Sigmoid colon (tissue), 7 donors: ENCODE results near the gene GNG13. TPM values are rescaled to one million over a fixed set of nuclear protein-coding genes. Genes with fewer than 3 reads are reported as not detected.

ENCODE experiments used
- DNase-seq: peaks from one replicate; pipeline ENCODE4 v3.0.0-alpha.2; 2019
- H3K27ac ChIP-seq, 4 donors: fragments of 200-600 bp; sonication (generic); one replicate each; pipeline ENCODE4 v1.5.1; 2016 to 2019; ENCODE audit warnings: mild to moderate bottlenecking in 1 of 4
- H3K27me3 ChIP-seq, 3 donors: fragments of 200-600 bp; sonication (generic); one replicate each; pipeline ENCODE4 v1.5.1; 2019; ENCODE audit warnings: mild to moderate bottlenecking in 1 of 3
- H3K36me3 ChIP-seq, 4 donors: fragments of 200-600 bp; sonication (generic); one replicate each; pipeline ENCODE4 v1.5.1; 2016 to 2019
- H3K4me1 ChIP-seq, 4 donors: fragments of 200-600 bp; sonication (generic); one replicate each; pipeline ENCODE4 v1.5.1; 2017 to 2019
- H3K4me3 ChIP-seq, 4 donors: fragments of 200-600 bp; sonication (generic); one replicate each; pipeline ENCODE4 v1.5.1; 2017 to 2019; ENCODE audit warnings: mild to moderate bottlenecking in 2 of 4, moderate library complexity in 1 of 4
- H3K9me3 ChIP-seq, 4 donors: fragments of 200-600 bp in 3 of 4; sonication (generic) in 3 of 4; one replicate each; pipeline versions ENCODE4 v1.5.1 to v1.6.1; 2013 to 2019
- CTCF ChIP-seq, 4 experiments: fragments of 450-650 bp in 3 of 4; fragments of 200-600 bp in 1 of 4; IDR thresholded peaks; one replicate each; pipeline ENCODE4 v1.5.1; 2016 to 2019; ENCODE audit warnings: antibody characterized with exemption in 4 of 4, mild to moderate bottlenecking in 3 of 4, moderate library complexity in 2 of 4
- EP300 ChIP-seq, 4 donors: sonication (generic); formaldehyde crosslinking; IDR thresholded peaks; one replicate each; pipeline ENCODE4 v1.6.1; 2017; ENCODE audit warnings: antibody characterized with exemption in 4 of 4
- POLR2A ChIP-seq, 2 donors: fragments of 450-650 bp; IDR thresholded peaks; one replicate each; pipeline ENCODE4 v1.6.1; 2016; ENCODE audit warnings: antibody characterized with exemption in 2 of 2, mild to moderate bottlenecking in 2 of 2, moderate library complexity in 2 of 2
- POLR2AphosphoS5 ChIP-seq, 4 donors: sonication (generic); formaldehyde crosslinking; IDR thresholded peaks; one replicate each; pipeline ENCODE4 v1.6.1; 2017; ENCODE audit warnings: antibody characterized with exemption in 4 of 4
- WGBS, 2 donors: extraction: QIAGEN DNeasy Blood & Tissue Kit; methylation state at CpG; one replicate each; pipeline ENCODE4 v1.1.7; 2013; 5-methylcytosine and 5-hydroxymethylcytosine counted together
- intact Hi-C: fragments of 100-400 bp; cut with DNase I; formaldehyde crosslinking; loops from one replicate; pipeline ENCODE4 v1.15.1; 2023
- polyA plus RNA-seq, 3 donors: library from polyadenylated mRNA; stranded (reverse); fragments of 200-250 nt; gene quantifications; one replicate each; pipeline ENCODE4 v1.2.3, GENCODE V29; 2013
- total RNA-seq, 4 donors: library from RNA; depleted of rRNA; stranded (reverse); fragments of >200 nt; gene quantifications; one replicate each; pipeline ENCODE4 v1.1.0, GENCODE V29; 2016
- donor health status: healthy with polysubstance abuse.
- donor health status: Bipolar disorder and iron deficiency.
- donor health status: healthy.

GNG13 gene
- total and polyA plus RNA-seq, 7 donors, result 0.47 to 1.2 (median 0.92) TPM; not detected in 4

- Histone ChIP-seq H3K36me3 (no peaks in the 10 kb centered on the region), H3K4me1 (peaks cover 0 to 10% (median 9%) of the 10 kb centered on the region in 4 donors), H3K27ac (no peak overlapping the region), H3K27me3 (peaks cover 5 to 63% (median 26%) of the 10 kb centered on the region in 3 donors), H3K4me3 (no peak overlapping the region), H3K9me3 (peaks cover 0 to 2% (median 0%) of the 10 kb centered on the region in 4 donors)
- intact Hi-C loops, result no loop called here
- 78 to 86% methylated on average over 17 of the region's 17 CpGs for WGBS, 2 donors
- TF ChIP-seq CTCF (IDR thresholded peaks at IDR 0.05) (no peak), POLR2AphosphoS5 (IDR thresholded peaks at IDR 0.05) (no peak), POLR2A (IDR thresholded peaks at IDR 0.05) (no peak), EP300 (IDR thresholded peaks at IDR 0.05) (no peak)
- DNase-seq, result no peak
Observed at GRCh38 chr16:828891-829290, 28.4 kb upstream of the GNG13 start.

- intact Hi-C loops, result no loop called here
- no peak overlapping the region for H3K4me3 ChIP-seq
- 87 to 91% methylated on average over 24 of the region's 24 CpGs for WGBS, 2 donors
- DNase-seq, result no peak
- H3K36me3 ChIP-seq, result no peaks in the 10 kb centered on the region
- H3K27me3 ChIP-seq, result peaks cover 5 to 61% (median 19%) of the 10 kb centered on the region in 3 donors
- H3K4me1 ChIP-seq, result peaks cover 0 to 10% (median 9%) of the 10 kb centered on the region in 4 donors
- TF ChIP-seq POLR2AphosphoS5 (IDR thresholded peaks at IDR 0.05), result no peak
- H3K9me3 ChIP-seq, result no peaks in the 10 kb centered on the region
- no peak overlapping the region for H3K27ac ChIP-seq
Observed at GRCh38 chr16:827513-827912, 27.0 kb upstream of the GNG13 start.

DNA sequence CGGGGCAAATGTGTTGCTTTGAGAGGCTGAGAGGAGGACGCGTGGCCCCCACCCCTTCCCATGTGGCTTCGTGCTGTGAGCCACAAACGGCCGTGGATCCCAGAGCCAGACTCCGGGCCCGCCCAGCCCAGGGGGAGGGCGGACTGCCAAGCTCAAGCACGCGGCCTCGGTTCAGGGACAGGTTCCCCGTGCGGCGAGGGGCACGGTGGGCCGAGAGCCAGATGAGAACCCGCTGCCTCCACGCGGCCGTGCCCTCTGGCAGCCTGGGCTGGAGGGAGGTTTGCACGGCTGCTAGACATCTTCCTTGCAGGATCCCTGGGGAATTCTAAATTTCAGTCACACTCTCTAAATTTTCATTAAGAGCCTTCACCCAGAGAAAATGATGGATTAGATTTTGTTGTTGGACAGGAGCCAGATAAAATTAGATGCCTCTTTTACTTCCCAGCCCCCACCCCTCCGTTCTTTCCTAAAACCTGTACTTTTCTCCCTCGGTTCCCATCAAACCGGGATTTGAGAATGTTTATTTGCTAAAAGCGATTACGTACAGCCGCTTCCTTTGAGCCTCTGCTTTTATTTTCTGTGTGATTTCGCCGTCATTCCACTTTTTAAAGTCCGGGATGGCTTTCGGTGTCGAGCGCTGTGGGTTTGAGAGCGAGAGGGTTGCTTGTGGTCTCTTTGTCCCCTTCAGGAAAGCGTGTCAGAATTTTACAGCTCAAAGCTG is 25.0 kb upstream of the GNG13 start:
- Histone ChIP-seq H3K36me3 (no peaks in the 10 kb centered on the region), H3K4me3 (no peak overlapping the region), H3K27ac (no peak overlapping the region), H3K27me3 (peaks cover 5 to 61% (median 11%) of the 10 kb centered on the region in 3 donors), H3K9me3 (no peaks in the 10 kb centered on the region), H3K4me1 (peaks cover 0 to 10% (median 9%) of the 10 kb centered on the region in 4 donors)
- intact Hi-C loops, result no loop called here
- TF ChIP-seq EP300 (IDR thresholded peaks at IDR 0.05), result no peak
- TF ChIP-seq CTCF (IDR thresholded peaks at IDR 0.05), result no peak
- TF ChIP-seq POLR2AphosphoS5 (IDR thresholded peaks at IDR 0.05), result no peak
- 51 to 62% methylated on average over 36 of the region's 36 CpGs for WGBS, 2 donors
- no peak for DNase-seq

- DNase-seq, result no peak
- peaks cover 0 to 10% (median 9%) of the 10 kb centered on the region in 4 donors for H3K4me1 ChIP-seq
- no peak for TF ChIP-seq POLR2A (IDR thresholded peaks at IDR 0.05)
- TF ChIP-seq EP300 (IDR thresholded peaks at IDR 0.05), result no peak
- no peak for TF ChIP-seq POLR2AphosphoS5 (IDR thresholded peaks at IDR 0.05)
- TF ChIP-seq CTCF (IDR thresholded peaks at IDR 0.05), result no peak
- no peaks in the 10 kb centered on the region for H3K9me3 ChIP-seq
- H3K27ac ChIP-seq, result no peak overlapping the region
- no peaks in the 10 kb centered on the region for H3K36me3 ChIP-seq
- intact Hi-C loops, result no loop called here
- 88 to 90% methylated on average over 25 of the region's 25 CpGs for WGBS, 2 donors
- H3K27me3 ChIP-seq, result peaks cover 5 to 70% (median 11%) of the 10 kb centered on the region in 3 donors
- no peak overlapping the region for H3K4me3 ChIP-seq
Observed at GRCh38 chr16:824601-825000, 24.1 kb upstream of the GNG13 start.

DNA sequence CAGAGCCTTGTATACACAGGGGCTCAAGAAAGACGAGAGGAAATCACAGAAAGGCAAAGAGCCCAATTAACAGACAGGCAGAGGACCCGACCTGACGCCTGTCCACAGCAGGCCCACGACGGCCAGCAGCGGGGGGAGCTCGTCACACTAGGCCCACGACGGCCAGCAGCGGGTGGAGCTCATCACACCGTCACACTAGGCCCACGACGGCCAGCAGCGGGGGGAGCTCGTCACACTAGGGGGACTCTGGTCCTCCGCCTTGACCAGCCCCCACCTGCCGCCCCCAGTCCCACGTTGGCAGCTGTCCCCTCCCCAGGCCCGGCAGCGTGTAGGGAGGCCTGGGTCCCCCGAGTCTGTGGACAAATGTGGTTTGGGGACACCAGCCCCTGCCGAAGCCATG is 23.7 kb upstream of the GNG13 start:
- Histone ChIP-seq H3K27ac (no peak overlapping the region), H3K9me3 (no peaks in the 10 kb centered on the region), H3K27me3 (peaks cover 7 to 74% (median 14%) of the 10 kb centered on the region in 3 donors), H3K36me3 (no peaks in the 10 kb centered on the region), H3K4me1 (peaks cover 0 to 10% (median 9%) of the 10 kb centered on the region in 4 donors), H3K4me3 (no peak overlapping the region)
- 86 to 90% methylated on average over 22 of the region's 22 CpGs for WGBS, 2 donors
- intact Hi-C loops, result no loop called here
- DNase-seq, result no peak
- TF ChIP-seq EP300 (IDR thresholded peaks at IDR 0.05) (no peak), POLR2A (IDR thresholded peaks at IDR 0.05) (no peak), CTCF (IDR thresholded peaks at IDR 0.05) (no peak), POLR2AphosphoS5 (IDR thresholded peaks at IDR 0.05) (no peak)
